Transverse colon (tissue), 4 donors: ENCODE results near the gene CDK19. TPM values are rescaled to one million over a fixed set of nuclear protein-coding genes. Genes with fewer than 3 reads are reported as not detected.
"Not testable (repeated sequence)": the region's sequence is repeated elsewhere in the genome, so short reads cannot be mapped to it uniquely, and the experiment has no call there.

Source experiments
- DNase-seq: peaks from one replicate; pipeline ENCODE4 v3.0.0-alpha.2; 2019
- H3K27ac ChIP-seq, 4 donors: fragments of 200-600 bp; sonication (generic); 2 replicates each; pipeline ENCODE4 v1.5.1; 2016 to 2018; ENCODE audit warnings: inconsistent platforms in 4 of 4
- H3K27me3 ChIP-seq: fragments of 200-600 bp; sonication (generic); 2 replicates; pipeline ENCODE4 v1.5.1; 2017; ENCODE audit warnings: inconsistent platforms
- H3K36me3 ChIP-seq, 4 donors: fragments of 200-600 bp; sonication (generic); 2 replicates each; pipeline ENCODE4 v1.5.1; 2017 to 2019; ENCODE audit warnings: inconsistent platforms in 4 of 4
- H3K4me1 ChIP-seq, 4 donors: fragments of 200-600 bp; sonication (generic); 2 replicates each; pipeline ENCODE4 v1.5.1; 2017 to 2020; ENCODE audit warnings: inconsistent platforms in 4 of 4
- H3K4me3 ChIP-seq, 4 donors: fragments of 200-600 bp; sonication (generic); 1 replicate in 1 of 4; 2 replicates in 3 of 4; pipeline versions ENCODE4 v1.5.1 to v1.6.1; 2017 to 2019; ENCODE audit warnings: inconsistent platforms in 4 of 4
- H3K9me3 ChIP-seq, 2 donors: fragments of 200-600 bp; sonication (generic); 2 replicates each; pipeline ENCODE4 v1.5.1; 2017 to 2019; ENCODE audit warnings: inconsistent platforms in 2 of 2
- EP300 ChIP-seq: sonication (generic); formaldehyde crosslinking; IDR thresholded peaks from one replicate; pipeline ENCODE4 v1.6.1; 2017; ENCODE audit warnings: antibody characterized with exemption, low read depth
- POLR2A ChIP-seq: fragments of 450-650 bp; IDR thresholded peaks from one replicate; pipeline ENCODE4 v1.6.1; 2016; ENCODE audit warnings: antibody characterized with exemption, mild to moderate bottlenecking, moderate library complexity
- POLR2AphosphoS5 ChIP-seq, 3 donors: sonication (generic); formaldehyde crosslinking; IDR thresholded peaks; one replicate each; pipeline ENCODE4 v1.6.1; 2016; ENCODE audit warnings: antibody characterized with exemption in 3 of 3
- WGBS, 2 donors: methylation state at CpG; one replicate each; pipeline ENCODE4 v1.1.5; 2018; ENCODE audit warnings: low coverage in 1 of 2; 5-methylcytosine and 5-hydroxymethylcytosine counted together
- in situ Hi-C, 4 donors: fragments of 200-750 bp; cut with MboI; loops; one replicate each; pipeline versions ENCODE4 v1.15.0 to v1.15.1; 2017; ENCODE audit warnings: low sequenced_read_pairs in 3 of 4, low pct_ligation_motif_present in 1 of 4, low pct_unique_long_range_greater_than_20kb in 1 of 4
- intact Hi-C: fragments of 100-400 bp; cut with DNase I; formaldehyde crosslinking; loops from one replicate; pipeline ENCODE4 v1.15.1; 2023; ENCODE audit warnings: low total_unique reads
- total RNA-seq, 4 donors: library from RNA; depleted of rRNA; stranded (reverse); fragments of >200 nt; gene quantifications; one replicate each; pipeline ENCODE4 v1.1.0, GENCODE V29; 2016
- TF ChIP-seq, protein P1 (sequence below), 5 experiments: fragments of 200-600 bp in 3 of 5; fragments of 450-650 bp in 2 of 5; sonication (generic) in 3 of 5; IDR thresholded peaks; 1 replicate in 2 of 5; 2 replicates in 3 of 5; pipeline ENCODE4 v1.5.1; 2016 to 2017; ENCODE audit warnings: antibody characterized with exemption in 5 of 5, inconsistent platforms in 3 of 5, mild to moderate bottlenecking in 2 of 5, moderate library complexity in 1 of 5

CDK19 gene
- total RNA-seq, 4 donors from 2014 or later, result 7.0 to 18.6 (median 14.7) TPM

DNA sequence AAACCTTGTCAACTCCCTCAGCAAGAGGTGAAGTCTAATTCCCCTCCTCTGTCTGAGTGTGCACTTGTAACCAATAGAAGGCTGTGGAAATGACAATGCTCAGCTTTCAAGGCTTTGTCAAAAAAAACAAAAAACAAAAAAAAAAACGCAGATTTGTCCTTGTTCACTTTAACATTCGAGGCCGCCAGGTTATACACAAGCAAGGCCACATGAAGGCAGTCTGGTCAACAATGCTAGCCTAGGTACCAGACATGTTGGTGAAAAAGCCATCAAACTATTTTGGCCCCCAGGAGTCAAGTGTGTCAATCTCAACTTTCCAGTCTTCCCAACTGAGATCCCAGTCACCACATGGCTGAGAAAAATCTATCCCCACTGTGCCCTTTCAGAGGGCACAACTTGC lies 92.3 kb downstream of the CDK19 start:
- H3K4me3 ChIP-seq, result no peak overlapping the region
- in situ Hi-C loops (no loop called here), intact Hi-C loops (no loop called here)
- no peaks in the 10 kb centered on the region for H3K9me3 ChIP-seq
- no peaks in the 10 kb centered on the region for H3K4me1 ChIP-seq
- no peaks in the 10 kb centered on the region for H3K36me3 ChIP-seq
- DNase-seq, result no peak
- H3K27me3 ChIP-seq, result no peaks in the 10 kb centered on the region
- TF ChIP-seq, protein P1, sequence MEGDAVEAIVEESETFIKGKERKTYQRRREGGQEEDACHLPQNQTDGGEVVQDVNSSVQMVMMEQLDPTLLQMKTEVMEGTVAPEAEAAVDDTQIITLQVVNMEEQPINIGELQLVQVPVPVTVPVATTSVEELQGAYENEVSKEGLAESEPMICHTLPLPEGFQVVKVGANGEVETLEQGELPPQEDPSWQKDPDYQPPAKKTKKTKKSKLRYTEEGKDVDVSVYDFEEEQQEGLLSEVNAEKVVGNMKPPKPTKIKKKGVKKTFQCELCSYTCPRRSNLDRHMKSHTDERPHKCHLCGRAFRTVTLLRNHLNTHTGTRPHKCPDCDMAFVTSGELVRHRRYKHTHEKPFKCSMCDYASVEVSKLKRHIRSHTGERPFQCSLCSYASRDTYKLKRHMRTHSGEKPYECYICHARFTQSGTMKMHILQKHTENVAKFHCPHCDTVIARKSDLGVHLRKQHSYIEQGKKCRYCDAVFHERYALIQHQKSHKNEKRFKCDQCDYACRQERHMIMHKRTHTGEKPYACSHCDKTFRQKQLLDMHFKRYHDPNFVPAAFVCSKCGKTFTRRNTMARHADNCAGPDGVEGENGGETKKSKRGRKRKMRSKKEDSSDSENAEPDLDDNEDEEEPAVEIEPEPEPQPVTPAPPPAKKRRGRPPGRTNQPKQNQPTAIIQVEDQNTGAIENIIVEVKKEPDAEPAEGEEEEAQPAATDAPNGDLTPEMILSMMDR (IDR thresholded peaks at IDR 0.05), result no peak
- TF ChIP-seq POLR2A (no peak), EP300 (no peak), POLR2AphosphoS5 (IDR thresholded peaks at IDR 0.05) (no peak)
- H3K27ac ChIP-seq, result no peak overlapping the region
- WGBS, 2 donors, result 50 to 90% methylated on average over 1 to 3 of the region's 3 CpGs

DNA sequence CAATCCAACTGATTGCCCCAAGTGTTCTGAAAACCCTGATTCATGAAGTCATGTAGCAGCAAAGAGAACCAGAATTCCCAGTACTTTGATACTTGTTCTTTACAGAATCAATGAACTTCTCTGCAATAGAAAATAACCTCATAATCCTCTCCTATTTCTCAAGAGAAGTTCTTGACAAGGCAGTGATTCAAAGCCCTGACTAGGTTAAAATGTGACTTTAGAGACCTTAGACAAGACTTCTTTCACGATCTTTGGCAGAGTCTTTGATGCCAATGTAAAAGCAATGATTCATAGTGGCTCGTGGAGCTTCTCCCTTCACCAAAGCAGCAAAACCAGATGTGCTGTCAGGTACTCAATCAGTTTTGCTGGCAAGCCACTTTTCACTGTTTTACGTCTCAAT lies 95.2 kb downstream of the CDK19 start:
- Histone ChIP-seq H3K4me3 (no peak overlapping the region), H3K27ac (no peak overlapping the region), H3K9me3 (no peaks in the 10 kb centered on the region), H3K27me3 (no peaks in the 10 kb centered on the region), H3K36me3 (no peaks in the 10 kb centered on the region), H3K4me1 (no peaks in the 10 kb centered on the region)
- no peak for DNase-seq
- 90 to 93% methylated on average over 3 of the region's 3 CpGs for whole genome bisulfite sequencing, 2 donors
- in situ Hi-C loops, result no loop called here
- intact Hi-C loops, result no loop called here
- TF ChIP-seq EP300 (no peak), POLR2AphosphoS5 (IDR thresholded peaks at IDR 0.05) (no peak), POLR2A (no peak)
- TF ChIP-seq, protein P1 (IDR thresholded peaks at IDR 0.05), result no peak

DNA sequence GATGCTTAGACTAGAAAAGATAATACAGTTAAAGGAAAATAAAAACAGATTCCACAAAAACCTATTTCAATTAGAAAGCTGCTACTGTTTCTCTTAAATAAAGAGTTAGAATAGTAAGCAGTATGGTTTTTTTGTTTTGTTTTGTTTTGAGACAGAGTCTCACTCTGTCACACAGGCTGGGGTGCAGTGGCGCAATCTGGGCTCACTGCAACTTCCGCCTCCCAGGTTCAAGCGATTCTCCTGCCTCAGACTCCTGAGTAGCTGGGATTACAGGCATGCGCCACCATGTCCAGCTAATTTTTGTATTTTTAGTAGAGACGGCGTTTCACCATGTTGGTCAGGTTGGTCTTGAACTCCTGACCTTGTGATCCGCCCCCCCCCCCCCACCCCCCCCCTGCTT lies 95.7 kb downstream of the CDK19 start:
- in situ Hi-C loops, H3K4me3 ChIP-seq, H3K27me3 ChIP-seq, H3K36me3 ChIP-seq, intact Hi-C loops, DNase-seq, H3K4me1 ChIP-seq, H3K27ac ChIP-seq, H3K9me3 ChIP-seq: not testable (repeated sequence)
- 96 to 99% methylated on average over 4 to 7 of the region's 7 CpGs for WGBS, 2 donors

DNA sequence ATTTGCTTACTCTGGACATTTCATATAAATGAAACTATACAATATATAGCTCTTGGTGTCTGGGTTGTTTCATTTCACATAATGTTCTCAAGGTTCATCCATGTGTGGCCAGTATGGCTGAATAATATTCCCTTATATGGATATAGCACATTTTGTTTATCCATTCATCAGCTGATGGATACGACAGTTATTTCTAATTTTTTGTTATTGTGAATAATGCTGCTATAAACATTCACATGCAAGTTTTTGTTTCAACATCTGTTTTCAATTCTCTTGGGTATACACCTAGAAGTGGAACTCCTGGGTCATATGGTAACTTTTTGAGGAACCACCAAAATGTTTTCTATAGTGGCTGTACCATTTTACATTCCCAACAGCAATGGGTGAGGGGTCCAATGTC lies 101.1 kb downstream of the CDK19 start:
- intact Hi-C loops (no loop called here), in situ Hi-C loops (no loop called here)
- DNase-seq, result no peak
- H3K27ac ChIP-seq, result no peak overlapping the region
- no peaks in the 10 kb centered on the region for H3K27me3 ChIP-seq
- no peaks in the 10 kb centered on the region for H3K36me3 ChIP-seq
- H3K4me3 ChIP-seq, result no peak overlapping the region
- WGBS, 2 donors, result 74 to 80% methylated on average over 1 of the region's 1 CpG
- H3K9me3 ChIP-seq, result no peaks in the 10 kb centered on the region
- TF ChIP-seq EP300, result no peak
- no peaks in the 10 kb centered on the region for H3K4me1 ChIP-seq

DNA sequence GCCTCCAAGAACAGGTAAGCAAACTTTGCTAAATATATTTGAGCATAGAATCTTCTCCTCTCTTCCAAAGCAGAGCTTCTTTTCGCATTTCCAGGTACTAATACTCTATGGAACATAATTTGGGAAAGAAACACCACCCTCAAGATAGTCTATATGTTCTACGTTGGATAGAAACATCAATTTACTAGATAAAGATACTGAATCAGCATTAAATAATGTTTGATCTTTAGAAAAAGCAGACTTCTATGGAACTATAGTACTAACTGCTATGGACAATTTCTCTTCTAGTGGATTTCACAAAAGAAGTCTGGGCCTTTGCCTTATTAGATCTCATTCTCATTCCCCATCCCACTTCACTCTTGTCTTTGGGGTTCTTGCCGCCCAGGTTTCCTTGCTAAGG lies 103.0 kb downstream of the CDK19 start:
- no peaks in the 10 kb centered on the region for H3K9me3 ChIP-seq
- DNase-seq, result no peak
- H3K4me1 ChIP-seq, result no peaks in the 10 kb centered on the region
- in situ Hi-C loops, result no loop called here
- intact Hi-C loops, result no loop called here
- no peak overlapping the region for H3K4me3 ChIP-seq
- no peak overlapping the region for H3K27ac ChIP-seq
- no peaks in the 10 kb centered on the region for H3K27me3 ChIP-seq
- 93 to 95% methylated on average over 3 of the region's 3 CpGs for WGBS, 2 donors
- TF ChIP-seq POLR2A (no peak), EP300 (no peak), POLR2AphosphoS5 (IDR thresholded peaks at IDR 0.05) (no peak)
- TF ChIP-seq, protein P1 (IDR thresholded peaks at IDR 0.05), result no peak
- H3K36me3 ChIP-seq, result no peaks in the 10 kb centered on the region
